Stimulated activated CD8-positive, alpha-beta memory T cell treated with anti-CD3 and anti-CD28 coated beads, Interleukin-4, amount 100 ng/mL, for 1 hour (primary cell): ENCODE measurements around the gene POLR1D.
A peak's percentile ranks its signal among the peaks of the same experiment; 100 is the strongest.
"Not testable (repeated sequence)": the region's sequence is repeated elsewhere in the genome, so short reads cannot be mapped to it uniquely, and the experiment has no call there.

Experiments used
- DNase-seq, 2 donors: peaks; one replicate each; pipeline ENCODE4 v3.0.0-alpha.2; 2020; ENCODE audit warnings: low read depth in 2 of 2, low spot score in 1 of 2

POLR1D gene

GRCh38 chr13:27613628-27614027 is 8.1 kb upstream of the POLR1D start:
- DNase-seq = no peak

- no peak for DNase-seq
Measured at GRCh38 chr13:27617881-27618321, 3.8 kb upstream of the POLR1D start.

GRCh38 chr13:27619093-27619727 is 2.5 kb upstream of the POLR1D start:
- no peak for DNase-seq

- DNase-seq = peak in 1 of 2 donors; percentile 18
Measured at GRCh38 chr13:27619728-27620376, 1.8 kb upstream of the POLR1D start.

GRCh38 chr13:27620377-27621115 is 1.1 kb upstream of the POLR1D start, which contains the start of gene LNX2:
Gene LNX2, minus strand, starts transcription at chr13:27620529. Its CDS starts 38,826 bp downstream, at chr13:27581703.
- peak; percentile 94 for DNase-seq

GRCh38 chr13:27621116-27621365 is 651 bp upstream of the POLR1D start:
- no peak for DNase-seq

- DNase-seq = peak in 1 of 2 donors; percentile 2
Measured at GRCh38 chr13:27622102-27622820, 569 bp downstream of the POLR1D start.

- DNase-seq = no peak
Measured at GRCh38 chr13:27622881-27623280, 1.2 kb downstream of the POLR1D start.

- DNase-seq = no peak
Measured at GRCh38 chr13:27624071-27624470, 2.4 kb downstream of the POLR1D start.

GRCh38 chr13:27625839-27626238 is 4.1 kb downstream of the POLR1D start:
- DNase-seq = no peak

GRCh38 chr13:27627380-27627779 is 5.7 kb downstream of the POLR1D start:
- DNase-seq = no peak

GRCh38 chr13:27628081-27628480 is 6.4 kb downstream of the POLR1D start:
- no peak for DNase-seq

GRCh38 chr13:27628766-27629165 is 7.1 kb downstream of the POLR1D start:
- DNase-seq = not testable (repeated sequence)

- no peak for DNase-seq
Measured at GRCh38 chr13:27631156-27631555, 9.5 kb downstream of the POLR1D start.

- no peak for DNase-seq
Measured at GRCh38 chr13:27631665-27632064, 10.0 kb downstream of the POLR1D start.

GRCh38 chr13:27632214-27632613 is 10.5 kb downstream of the POLR1D start:
- DNase-seq = no peak

GRCh38 chr13:27632648-27633047 is 11.0 kb downstream of the POLR1D start:
- no peak for DNase-seq

- DNase-seq = no peak
Measured at GRCh38 chr13:27634231-27634630, 12.5 kb downstream of the POLR1D start.

GRCh38 chr13:27634791-27635190 is 13.1 kb downstream of the POLR1D start:
- no peak for DNase-seq

- DNase-seq = no peak
Measured at GRCh38 chr13:27635266-27635665, 13.6 kb downstream of the POLR1D start.

GRCh38 chr13:27636589-27637288 is 15.0 kb downstream of the POLR1D start:
- no peak for DNase-seq
